ENCODE data around the gene INSL3.
A peak's percentile ranks its signal among the peaks of the same experiment; 100 is the strongest.

The INSL3 gene

DNA sequence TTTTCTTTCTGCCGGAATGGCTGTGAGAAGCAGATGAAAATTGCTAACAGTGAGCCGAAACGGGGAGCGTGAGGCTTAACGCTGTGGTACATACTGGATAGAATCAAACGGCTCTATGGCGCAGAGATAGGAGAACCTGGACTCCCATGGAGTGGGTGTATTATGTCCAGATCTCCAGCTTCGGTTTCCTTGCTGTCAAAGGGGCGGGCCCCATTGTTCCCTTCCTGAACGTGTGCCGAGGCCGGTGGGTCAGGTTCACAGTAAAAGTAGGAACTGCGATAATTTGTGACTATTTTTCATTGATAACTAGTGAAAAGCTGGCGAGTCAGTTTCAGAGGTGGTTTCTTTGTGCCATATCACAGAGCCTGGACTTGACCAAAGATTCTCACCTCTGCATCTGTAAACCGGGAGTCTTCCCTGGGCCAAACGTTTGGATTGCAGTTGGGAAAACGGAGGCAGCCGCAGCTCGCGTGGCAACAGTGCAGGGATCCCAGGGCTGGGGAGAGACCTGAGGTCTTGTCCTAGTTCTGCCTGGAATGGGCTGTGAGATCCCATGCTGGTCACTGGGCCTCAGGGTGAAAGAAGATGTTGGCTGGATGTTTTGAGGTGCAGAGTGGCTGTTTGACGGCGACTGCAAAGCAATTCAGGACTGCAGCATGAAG lies 39.1 kb upstream of the INSL3 start:
- H3K4me1 ChIP-seq (ENCODE audit: control insufficient read depth, insufficient read depth, low read length) = peaks cover 10% of the 10 kb centered on the region
- H3K27ac ChIP-seq (ENCODE audit: low read depth, low read length) = peak overlapping the region; percentile 87
- peak overlapping the region; percentile 86 for H3K4me3 ChIP-seq (ENCODE audit: low read length)
- no peaks in the 10 kb centered on the region for H3K27me3 ChIP-seq (ENCODE audit: control insufficient read depth, insufficient read depth, low read length)
- peak overlapping the region; percentile 39 for H3K9ac ChIP-seq (ENCODE audit: low read length)
- peaks cover 25% of the 10 kb centered on the region for H3K36me3 ChIP-seq (ENCODE audit: control insufficient read depth, insufficient read depth, low read length)

- Histone ChIP-seq H3K4me3 (ENCODE audit: low read length) (peak within 1 kb of the TSS; percentile 86), H3K27me3 (ENCODE audit: control insufficient read depth, insufficient read depth, low read length) (no peaks in the 10 kb centered on the region), H3K9ac (ENCODE audit: low read length) (peak within 1 kb of the TSS; percentile 39), H3K27ac (ENCODE audit: low read depth, low read length) (peak within 1 kb of the TSS; percentile 87), H3K4me1 (ENCODE audit: control insufficient read depth, insufficient read depth, low read length) (peaks cover 10% of the 10 kb centered on the region), H3K36me3 (ENCODE audit: control insufficient read depth, insufficient read depth, low read length) (peaks cover 25% of the 10 kb centered on the region)
Observed at GRCh38 chr19:17859533-17860330, 38.4 kb upstream of the INSL3 start, which contains the start of gene RPL18A. Gene RPL18A (plus strand): TSS chr19:17859910. CDS start chr19:17859957, 47 bp downstream.

DNA sequence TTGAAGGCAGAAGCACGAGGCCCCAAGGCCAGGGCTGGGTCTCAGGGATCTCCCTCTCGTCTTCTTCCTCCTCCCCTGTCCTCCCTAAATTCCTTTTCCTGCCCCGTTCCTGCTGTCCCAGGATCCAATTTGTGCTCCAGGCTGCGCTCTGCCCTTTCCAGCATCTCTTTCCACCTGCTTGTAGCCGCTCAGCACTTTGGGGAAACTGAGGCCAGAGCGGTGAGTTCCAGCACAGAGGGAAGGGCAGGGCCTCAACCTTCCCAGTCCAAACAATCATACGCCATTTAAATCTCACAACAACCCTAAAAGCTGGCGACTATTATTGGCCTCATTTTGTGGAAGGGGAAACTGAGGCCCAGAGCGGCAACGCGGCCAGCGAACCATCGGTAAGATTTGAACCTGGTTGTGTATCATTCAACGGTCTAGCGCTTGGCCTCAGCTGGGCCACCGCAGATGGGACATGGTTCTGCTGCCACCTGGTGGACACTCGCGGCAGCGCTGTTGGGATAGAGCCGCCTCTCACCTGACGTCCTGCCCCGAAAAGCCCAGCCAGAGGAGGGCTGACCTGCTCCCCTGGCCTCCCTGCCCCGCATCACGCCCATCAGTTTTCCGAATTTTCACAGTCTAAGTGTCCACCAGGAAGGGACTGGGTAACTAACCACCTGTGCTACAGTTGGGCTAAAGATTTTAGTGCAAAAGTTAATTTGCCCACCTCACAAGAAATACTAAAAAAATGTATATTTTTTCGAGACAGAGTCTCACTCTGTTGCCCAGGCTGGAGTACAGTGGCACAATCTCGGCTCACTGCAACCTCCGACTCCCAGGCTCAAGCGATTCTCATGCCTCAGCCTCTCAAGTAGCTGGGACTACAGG lies 34.2 kb upstream of the INSL3 start:
- Histone ChIP-seq H3K36me3 (ENCODE audit: control insufficient read depth, insufficient read depth, low read length) (no peaks in the 10 kb centered on the region), H3K27ac (ENCODE audit: low read depth, low read length) (no peak overlapping the region), H3K4me1 (ENCODE audit: control insufficient read depth, insufficient read depth, low read length) (peaks cover under 1% of the 10 kb centered on the region), H3K27me3 (ENCODE audit: control insufficient read depth, insufficient read depth, low read length) (no peaks in the 10 kb centered on the region), H3K4me3 (ENCODE audit: low read length) (no peak overlapping the region), H3K9ac (ENCODE audit: low read length) (no peak overlapping the region)

GRCh38 chr19:17854061-17854460 lies 32.7 kb upstream of the INSL3 start:
- Histone ChIP-seq H3K4me3 (ENCODE audit: low read length) (no peak overlapping the region), H3K27me3 (ENCODE audit: control insufficient read depth, insufficient read depth, low read length) (no peaks in the 10 kb centered on the region), H3K4me1 (ENCODE audit: control insufficient read depth, insufficient read depth, low read length) (no peaks in the 10 kb centered on the region), H3K36me3 (ENCODE audit: control insufficient read depth, insufficient read depth, low read length) (no peaks in the 10 kb centered on the region), H3K27ac (ENCODE audit: low read depth, low read length) (no peak overlapping the region), H3K9ac (ENCODE audit: low read length) (no peak overlapping the region)

DNA sequence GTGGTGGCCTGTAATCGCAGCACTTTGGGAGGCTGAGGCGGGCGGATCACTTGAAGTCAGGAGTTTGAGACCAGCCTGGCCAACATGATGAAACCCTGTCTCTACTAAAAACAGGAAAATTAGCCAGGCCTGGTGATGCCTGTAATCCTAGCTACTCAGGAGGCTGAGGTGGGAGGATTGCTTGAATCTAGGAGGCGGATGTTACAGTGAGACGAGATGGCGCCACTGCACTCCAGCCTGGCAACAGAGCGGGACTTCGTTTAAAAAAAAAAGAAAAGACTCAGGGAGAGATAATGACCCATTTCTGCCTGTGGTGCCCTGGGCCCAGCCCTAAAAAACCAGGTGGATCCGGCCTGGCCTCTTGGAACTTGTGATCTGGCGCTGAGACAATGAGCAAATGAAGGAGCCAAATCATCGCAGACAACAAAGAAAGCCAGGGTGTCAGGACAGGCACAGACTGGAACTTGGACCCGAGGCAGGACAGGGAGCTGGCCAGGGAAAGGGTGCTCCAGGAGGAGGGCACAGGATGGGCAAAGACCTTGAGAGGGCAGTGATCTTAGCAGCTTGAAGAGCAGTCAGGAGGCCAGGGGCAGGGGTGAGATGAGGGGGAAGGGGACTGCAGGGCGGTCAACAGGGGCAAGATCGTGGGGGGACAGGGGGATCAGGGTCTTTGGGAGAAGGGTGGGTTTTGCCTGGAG lies 27.4 kb upstream of the INSL3 start:
- no peak overlapping the region for H3K27ac ChIP-seq (ENCODE audit: low read depth, low read length)
- H3K9ac ChIP-seq (ENCODE audit: low read length) = no peak overlapping the region
- no peak overlapping the region for H3K4me3 ChIP-seq (ENCODE audit: low read length)
- H3K4me1 ChIP-seq (ENCODE audit: control insufficient read depth, insufficient read depth, low read length) = no peaks in the 10 kb centered on the region
- no peaks in the 10 kb centered on the region for H3K36me3 ChIP-seq (ENCODE audit: control insufficient read depth, insufficient read depth, low read length)
- no peaks in the 10 kb centered on the region for H3K27me3 ChIP-seq (ENCODE audit: control insufficient read depth, insufficient read depth, low read length)

DNA sequence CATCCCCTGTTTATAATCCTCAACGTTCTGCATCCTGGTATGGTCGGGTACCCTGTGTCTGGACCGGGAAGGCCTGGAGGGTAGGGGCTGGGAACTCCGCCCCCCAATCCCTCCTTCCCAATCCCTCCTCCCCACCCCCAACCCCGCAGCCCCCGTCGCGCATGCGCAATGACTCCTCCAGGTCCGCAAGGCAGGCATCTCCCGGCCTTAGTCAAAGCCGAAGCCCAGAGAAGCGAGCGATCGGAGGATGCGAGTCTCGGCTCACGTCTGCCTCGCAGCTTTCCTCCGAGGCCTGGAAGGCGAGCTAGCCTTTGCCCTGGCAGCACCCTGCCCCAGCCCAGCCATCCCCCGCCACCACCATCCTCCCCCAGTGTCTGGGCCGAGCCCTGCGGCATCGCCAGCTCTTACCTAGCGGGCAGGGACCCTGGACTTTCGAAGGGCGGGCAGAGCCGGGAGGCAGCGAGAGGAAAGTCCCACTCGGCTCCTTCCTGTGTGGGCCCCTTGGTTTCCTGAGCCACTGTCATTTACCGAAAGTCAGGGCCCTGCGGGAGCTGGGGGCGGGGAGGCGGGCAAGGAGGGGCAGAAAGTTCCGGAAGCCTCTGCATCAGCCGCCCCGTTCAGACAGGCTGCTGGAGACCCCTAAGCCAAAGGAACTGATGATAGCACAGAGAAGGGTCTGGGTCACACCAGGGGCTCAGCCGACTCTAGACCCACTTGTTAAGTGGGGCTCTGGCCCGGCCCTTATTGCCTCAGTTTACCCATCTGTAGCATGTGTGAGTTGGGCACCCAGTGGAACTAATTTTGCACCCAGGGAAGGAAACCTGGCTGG lies 26.4 kb upstream of the INSL3 start, which contains the start of gene JAK3:
JAK3 (minus strand) TSS at position 445 of the 829 bp plus-strand sequence. CDS start 3,565 bp downstream, outside the sequence.
- Histone ChIP-seq H3K4me1 (ENCODE audit: control insufficient read depth, insufficient read depth, low read length) (no peaks in the 10 kb centered on the region), H3K27me3 (ENCODE audit: control insufficient read depth, insufficient read depth, low read length) (no peaks in the 10 kb centered on the region), H3K36me3 (ENCODE audit: control insufficient read depth, insufficient read depth, low read length) (no peaks in the 10 kb centered on the region), H3K27ac (ENCODE audit: low read depth, low read length) (no peak within 1 kb of the TSS), H3K4me3 (ENCODE audit: low read length) (peak within 1 kb of the TSS; percentile 54), H3K9ac (ENCODE audit: low read length) (no peak within 1 kb of the TSS)

DNA sequence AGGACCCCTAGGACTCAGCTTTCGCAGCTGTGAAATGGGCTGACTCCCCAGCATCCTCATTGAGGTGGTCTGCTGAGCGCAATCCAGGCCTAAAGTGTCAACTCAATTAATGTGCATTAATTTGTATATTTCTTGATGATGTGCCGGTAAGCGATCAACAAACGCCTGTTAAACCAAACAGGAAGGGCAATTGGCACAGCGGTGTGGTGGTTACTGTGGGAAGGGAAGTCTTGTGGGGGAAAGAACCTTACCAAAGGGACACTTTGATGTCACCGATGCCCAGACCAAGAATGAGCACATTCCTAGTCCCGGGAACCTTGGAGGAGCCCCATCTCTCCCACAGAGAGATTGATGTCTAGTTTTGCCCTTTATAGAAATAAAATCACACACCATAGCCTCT lies 24.8 kb upstream of the INSL3 start:
- Histone ChIP-seq H3K27ac (ENCODE audit: low read depth, low read length) (no peak overlapping the region), H3K27me3 (ENCODE audit: control insufficient read depth, insufficient read depth, low read length) (peaks cover 3% of the 10 kb centered on the region), H3K4me3 (ENCODE audit: low read length) (peak overlapping the region; percentile 21), H3K36me3 (ENCODE audit: control insufficient read depth, insufficient read depth, low read length) (no peaks in the 10 kb centered on the region), H3K4me1 (ENCODE audit: control insufficient read depth, insufficient read depth, low read length) (no peaks in the 10 kb centered on the region), H3K9ac (ENCODE audit: low read length) (no peak overlapping the region)

DNA sequence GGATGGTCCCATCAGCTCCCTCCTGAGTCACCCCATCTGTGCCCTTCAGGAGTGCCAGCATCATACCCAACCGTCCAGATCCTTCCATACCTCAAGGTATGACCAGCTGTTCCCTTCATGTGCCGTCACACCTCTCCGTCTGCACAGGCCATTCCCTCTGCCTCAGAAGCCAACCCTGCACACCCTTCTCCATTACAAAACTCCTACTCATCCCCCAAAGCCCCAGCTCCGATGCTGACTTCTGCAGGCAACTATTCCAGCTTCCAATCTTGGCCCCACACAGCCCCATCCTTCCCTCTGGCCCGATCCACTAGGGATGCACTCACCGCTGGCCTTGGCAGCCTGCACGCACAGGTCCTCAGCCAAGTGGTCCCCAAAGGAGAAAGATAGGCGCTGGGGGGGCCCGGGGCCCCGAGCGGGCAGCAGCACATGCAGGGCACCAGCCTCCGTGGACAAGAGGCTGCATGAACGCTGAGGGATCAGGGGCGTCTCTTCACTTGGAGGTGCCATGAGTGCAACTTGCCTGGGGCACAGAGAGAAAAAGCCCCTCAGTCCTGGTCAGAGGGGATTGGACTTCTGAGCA lies 22.7 kb upstream of the INSL3 start:
- Histone ChIP-seq H3K4me3 (ENCODE audit: low read length) (no peak overlapping the region), H3K27me3 (ENCODE audit: control insufficient read depth, insufficient read depth, low read length) (peaks cover 5% of the 10 kb centered on the region), H3K9ac (ENCODE audit: low read length) (no peak overlapping the region), H3K4me1 (ENCODE audit: control insufficient read depth, insufficient read depth, low read length) (no peaks in the 10 kb centered on the region), H3K27ac (ENCODE audit: low read depth, low read length) (no peak overlapping the region), H3K36me3 (ENCODE audit: control insufficient read depth, insufficient read depth, low read length) (no peaks in the 10 kb centered on the region)

DNA sequence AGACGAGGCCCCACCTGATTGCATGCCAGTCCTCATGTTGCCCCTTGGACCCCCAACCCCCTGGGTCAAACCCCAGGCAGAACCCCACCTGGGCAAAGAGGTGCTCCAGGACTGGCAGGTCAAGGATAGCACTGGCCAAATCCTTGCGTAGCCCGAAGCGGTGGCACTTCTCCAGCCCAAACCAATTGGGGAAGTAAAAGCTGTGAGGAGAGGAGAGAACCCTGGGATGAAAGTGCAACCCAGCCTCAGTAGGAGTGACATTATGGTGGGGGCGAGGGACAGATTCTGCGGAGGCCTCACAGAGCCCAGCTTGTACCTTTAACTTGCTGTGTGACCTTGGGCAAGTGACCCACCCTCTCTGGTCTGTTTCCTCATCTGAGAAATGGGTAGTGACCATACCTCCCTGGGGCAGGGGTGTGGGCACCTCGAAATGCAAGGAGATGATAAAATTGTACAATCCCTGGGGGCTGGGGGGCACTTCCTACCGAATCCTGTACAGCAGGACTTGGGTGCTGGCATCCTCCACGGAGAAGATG lies 22.0 kb upstream of the INSL3 start:
- peaks cover 5% of the 10 kb centered on the region for H3K27me3 ChIP-seq (ENCODE audit: control insufficient read depth, insufficient read depth, low read length)
- H3K9ac ChIP-seq (ENCODE audit: low read length) = no peak overlapping the region
- H3K27ac ChIP-seq (ENCODE audit: low read depth, low read length) = no peak overlapping the region

DNA sequence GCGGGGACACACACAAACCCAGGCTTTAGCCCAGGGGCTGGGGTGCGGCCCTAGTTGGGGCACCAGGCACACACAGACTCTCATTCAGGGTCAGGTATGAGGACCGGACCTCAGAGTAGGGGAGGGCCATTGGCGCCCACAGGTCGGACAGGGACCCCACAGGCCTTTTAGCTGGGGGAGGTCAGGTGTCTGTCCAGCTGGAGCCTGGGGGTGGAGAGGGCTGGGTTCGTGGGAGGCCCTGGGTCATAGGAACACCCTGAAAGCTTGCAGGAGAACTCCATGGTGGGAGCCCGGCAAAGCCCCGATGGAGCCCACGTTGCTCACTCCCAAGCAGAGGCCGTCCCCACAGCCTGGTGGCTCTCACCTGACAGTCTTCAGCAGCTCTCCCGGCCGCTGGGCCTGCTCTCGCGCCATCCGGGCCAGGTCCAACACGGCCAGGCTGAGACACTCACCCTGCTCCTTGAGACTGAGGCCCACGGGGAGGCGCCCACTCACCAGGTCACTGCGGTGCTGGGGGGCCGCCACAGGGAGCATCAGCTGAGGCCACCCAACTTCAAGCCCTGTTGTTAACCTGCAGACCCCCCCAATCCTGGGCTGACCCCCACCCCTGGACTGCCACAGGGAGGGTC lies 21.5 kb upstream of the INSL3 start:
- Histone ChIP-seq H3K4me3 (ENCODE audit: low read length) (no peak overlapping the region), H3K27me3 (ENCODE audit: control insufficient read depth, insufficient read depth, low read length) (peaks cover 5% of the 10 kb centered on the region), H3K36me3 (ENCODE audit: control insufficient read depth, insufficient read depth, low read length) (peaks cover 2% of the 10 kb centered on the region), H3K27ac (ENCODE audit: low read depth, low read length) (no peak overlapping the region), H3K9ac (ENCODE audit: low read length) (no peak overlapping the region), H3K4me1 (ENCODE audit: control insufficient read depth, insufficient read depth, low read length) (no peaks in the 10 kb centered on the region)

More for the DNA sequence above, 22.0 kb upstream of the INSL3 start:
- no peaks in the 10 kb centered on the region for H3K4me1 ChIP-seq (ENCODE audit: control insufficient read depth, insufficient read depth, low read length)
- no peaks in the 10 kb centered on the region for H3K36me3 ChIP-seq (ENCODE audit: control insufficient read depth, insufficient read depth, low read length)
- H3K4me3 ChIP-seq (ENCODE audit: low read length) = no peak overlapping the region

All from rectal smooth muscle tissue (tissue), 1 donor.